GM12875 (cell line): ENCODE data around the gene ELOVL6.

ENCODE experiments used
- H3K4me3 ChIP-seq: one replicate; pipeline ENCODE4 v1.5.1; 2011; ENCODE audit warnings: low read depth, low read length, control low read depth
- CTCF ChIP-seq: IDR thresholded peaks from 2 replicates; pipeline ENCODE4 v1.5.1; 2011; ENCODE audit warnings: low read depth, mild to moderate bottlenecking, control low read depth, inconsistent platforms, low read length, moderate library complexity, borderline replicate concordance; ENCODE audit not compliant: insufficient read depth

The ELOVL6 gene

GRCh38 chr4:110004556-110004955, 193.9 kb downstream of the ELOVL6 start:
- TF ChIP-seq CTCF, result no peak
- no peak overlapping the region for H3K4me3 ChIP-seq

GRCh38 chr4:110003401-110004187, 194.8 kb downstream of the ELOVL6 start:
- no peak for TF ChIP-seq CTCF
- no peak overlapping the region for H3K4me3 ChIP-seq

GRCh38 chr4:110002326-110002725, 196.1 kb downstream of the ELOVL6 start:
- no peak overlapping the region for H3K4me3 ChIP-seq
- no peak for TF ChIP-seq CTCF

- TF ChIP-seq CTCF, result no peak
- no peak overlapping the region for H3K4me3 ChIP-seq
Observed at GRCh38 chr4:109999585-109999912, 198.9 kb downstream of the ELOVL6 start.

- peak; percentile 46; the same call in 1 of the 2 replicates for TF ChIP-seq CTCF
- H3K4me3 ChIP-seq, result no peak overlapping the region
Observed at GRCh38 chr4:109998867-109999584, 199.4 kb downstream of the ELOVL6 start.

GRCh38 chr4:109996526-109996925, 201.9 kb downstream of the ELOVL6 start:
- TF ChIP-seq CTCF, result no peak

More at GRCh38 chr4:109996526-109996925, 201.9 kb downstream of the ELOVL6 start:
- H3K4me3 ChIP-seq, result no peak overlapping the region
